ENCODE measurements around the gene NAALADL2. TPM values are rescaled to one million over a fixed set of nuclear protein-coding genes. Genes with fewer than 3 reads are reported as not detected.
"Not testable (repeated sequence)": the region's sequence is repeated elsewhere in the genome, so short reads cannot be mapped to it uniquely, and the experiment has no call there.

Gene NAALADL2
- total RNA-seq, 1 donor from 2014 or later = 5.9 TPM

DNA sequence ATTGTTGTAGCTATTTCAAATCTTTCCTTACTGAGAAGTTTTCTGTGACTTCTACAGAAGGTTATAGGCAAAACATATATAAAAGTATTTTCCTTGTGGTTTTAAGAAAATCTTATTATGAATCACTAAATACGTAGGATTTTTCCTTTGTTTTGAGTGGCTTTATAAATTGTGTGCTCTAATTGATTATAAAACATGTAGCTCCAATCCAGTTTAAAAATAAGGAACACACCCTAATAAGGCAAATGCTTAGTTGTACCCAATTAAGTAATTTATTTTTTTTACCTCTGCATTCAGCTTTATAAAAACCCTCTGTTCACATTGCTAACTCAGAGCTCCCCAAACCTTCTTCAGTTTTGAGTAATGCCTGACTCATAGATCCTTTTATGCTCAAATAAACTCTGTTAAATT lies 408.0 kb downstream of the NAALADL2 start:
- Histone ChIP-seq H3K4me3 (no peak overlapping the region), H3K36me3 (no peaks in the 10 kb centered on the region), H3K9me3 (no peaks in the 10 kb centered on the region), H3K27ac (no peak overlapping the region), H3K27me3 (no peaks in the 10 kb centered on the region), H3K4me1 (no peaks in the 10 kb centered on the region)
- intact Hi-C loops (cut with DNase I) = no loop called here
- TF ChIP-seq CTCF (IDR thresholded peaks at IDR 0.05) = no peak
- no peak for DNase-seq (ENCODE audit: low spot score in 2 of 2)

DNA sequence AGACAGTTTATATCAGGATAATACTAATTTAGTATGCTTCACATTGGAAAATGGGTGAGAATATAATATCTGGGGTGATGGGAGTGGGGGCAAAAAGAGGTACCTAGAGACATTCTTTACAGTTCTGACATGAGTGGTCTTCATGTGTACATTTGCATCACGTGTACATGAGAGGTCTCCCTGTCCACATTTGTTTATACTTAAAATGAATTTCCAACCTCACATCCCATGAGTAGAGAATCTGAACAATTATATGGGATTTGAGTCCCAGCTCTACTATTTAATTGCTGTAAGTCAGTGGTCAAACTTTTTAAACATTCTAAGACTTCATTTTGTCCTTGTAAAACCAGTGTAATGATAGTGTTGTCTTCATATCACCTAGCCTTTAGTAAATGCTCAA lies 408.4 kb downstream of the NAALADL2 start:
- intact Hi-C loops (cut with DNase I) = no loop called here
- Histone ChIP-seq H3K27me3 (no peaks in the 10 kb centered on the region), H3K4me3 (no peak overlapping the region), H3K27ac (no peak overlapping the region), H3K36me3 (no peaks in the 10 kb centered on the region), H3K4me1 (no peaks in the 10 kb centered on the region), H3K9me3 (no peaks in the 10 kb centered on the region)
- DNase-seq (ENCODE audit: low spot score in 2 of 2) = no peak
- TF ChIP-seq CTCF (IDR thresholded peaks at IDR 0.05) = no peak

DNA sequence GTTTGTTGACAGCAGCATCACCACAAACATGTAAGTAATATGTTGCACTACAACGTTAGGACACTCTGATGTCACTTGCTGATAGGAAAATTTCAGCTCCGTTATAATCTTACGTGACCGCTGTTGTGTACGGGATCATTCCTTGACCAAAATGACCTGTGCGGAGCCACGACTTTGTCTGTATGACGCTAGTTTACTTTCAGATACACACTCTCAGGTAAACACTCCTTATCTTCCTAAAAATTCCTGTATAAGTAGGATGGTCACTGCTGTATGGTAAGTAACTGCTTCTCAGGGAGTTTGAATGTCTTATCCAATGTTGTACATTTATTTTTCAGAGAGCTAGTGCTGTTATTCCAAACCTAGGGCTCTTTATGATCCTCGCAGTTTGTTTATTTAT lies 410.3 kb downstream of the NAALADL2 start:
- H3K9me3 ChIP-seq = no peaks in the 10 kb centered on the region
- no peak for DNase-seq (ENCODE audit: low spot score in 2 of 2)
- no peak for TF ChIP-seq CTCF (IDR thresholded peaks at IDR 0.05)
- no peaks in the 10 kb centered on the region for H3K36me3 ChIP-seq
- intact Hi-C loops (cut with DNase I) = no loop called here
- no peak overlapping the region for H3K27ac ChIP-seq
- no peaks in the 10 kb centered on the region for H3K27me3 ChIP-seq
- H3K4me3 ChIP-seq = no peak overlapping the region
- H3K4me1 ChIP-seq = no peaks in the 10 kb centered on the region

- no peak for TF ChIP-seq CTCF (IDR thresholded peaks at IDR 0.05)
- Histone ChIP-seq H3K4me3 (no peak overlapping the region), H3K27ac (no peak overlapping the region)
Measured at GRCh38 chr3:175270198-175270837, 411.2 kb downstream of the NAALADL2 start.

GRCh38 chr3:175270866-175271265 lies 411.7 kb downstream of the NAALADL2 start:
- H3K27ac ChIP-seq = no peak overlapping the region
- H3K27me3 ChIP-seq = no peaks in the 10 kb centered on the region
- intact Hi-C loops (cut with DNase I) = no loop called here
- H3K36me3 ChIP-seq = no peaks in the 10 kb centered on the region
- no peak overlapping the region for H3K4me3 ChIP-seq
- H3K9me3 ChIP-seq = no peaks in the 10 kb centered on the region
- no peak for DNase-seq (ENCODE audit: low spot score in 2 of 2)
- no peak for TF ChIP-seq CTCF (IDR thresholded peaks at IDR 0.05)
- H3K4me1 ChIP-seq = no peaks in the 10 kb centered on the region

More at GRCh38 chr3:175270198-175270837, 411.2 kb downstream of the NAALADL2 start:
- no peaks in the 10 kb centered on the region for H3K36me3 ChIP-seq
- no peak for DNase-seq (ENCODE audit: low spot score in 2 of 2)
- no peaks in the 10 kb centered on the region for H3K9me3 ChIP-seq
- intact Hi-C loops (cut with DNase I) = no loop called here
- H3K27me3 ChIP-seq = no peaks in the 10 kb centered on the region
- no peaks in the 10 kb centered on the region for H3K4me1 ChIP-seq

GRCh38 chr3:175271465-175271864 lies 412.3 kb downstream of the NAALADL2 start:
- H3K4me1 ChIP-seq; DNase-seq (ENCODE audit: low spot score in 2 of 2); H3K4me3 ChIP-seq; H3K27ac ChIP-seq; H3K36me3 ChIP-seq; H3K9me3 ChIP-seq; intact Hi-C loops (cut with DNase I); H3K27me3 ChIP-seq: not testable (repeated sequence)
